Suprapubic skin (tissue), 4 donors: ENCODE results near the gene CDC42BPG.

ENCODE experiments used
- CTCF ChIP-seq, 2 donors: fragments of 200-600 bp in 1 of 2; fragments of 450-650 bp in 1 of 2; sonication (generic) in 1 of 2; IDR thresholded peaks; one replicate each; pipeline ENCODE4 v1.5.1; 2016 to 2019; ENCODE audit warnings: antibody characterized with exemption in 2 of 2, mild to moderate bottlenecking in 1 of 2, moderate library complexity in 1 of 2
- EP300 ChIP-seq: sonication (generic); formaldehyde crosslinking; IDR thresholded peaks from one replicate; pipeline ENCODE4 v1.6.1; 2017; ENCODE audit warnings: antibody characterized with exemption
- POLR2A ChIP-seq, 2 donors: fragments of 450-650 bp; IDR thresholded peaks; one replicate each; pipeline ENCODE4 v1.6.1; 2017; ENCODE audit warnings: antibody characterized with exemption in 2 of 2, mild to moderate bottlenecking in 2 of 2, moderate library complexity in 2 of 2
- POLR2AphosphoS5 ChIP-seq, 3 donors: sonication (generic); formaldehyde crosslinking; IDR thresholded peaks; one replicate each; pipeline ENCODE4 v1.6.1; 2017; ENCODE audit warnings: antibody characterized with exemption in 3 of 3

DNA sequence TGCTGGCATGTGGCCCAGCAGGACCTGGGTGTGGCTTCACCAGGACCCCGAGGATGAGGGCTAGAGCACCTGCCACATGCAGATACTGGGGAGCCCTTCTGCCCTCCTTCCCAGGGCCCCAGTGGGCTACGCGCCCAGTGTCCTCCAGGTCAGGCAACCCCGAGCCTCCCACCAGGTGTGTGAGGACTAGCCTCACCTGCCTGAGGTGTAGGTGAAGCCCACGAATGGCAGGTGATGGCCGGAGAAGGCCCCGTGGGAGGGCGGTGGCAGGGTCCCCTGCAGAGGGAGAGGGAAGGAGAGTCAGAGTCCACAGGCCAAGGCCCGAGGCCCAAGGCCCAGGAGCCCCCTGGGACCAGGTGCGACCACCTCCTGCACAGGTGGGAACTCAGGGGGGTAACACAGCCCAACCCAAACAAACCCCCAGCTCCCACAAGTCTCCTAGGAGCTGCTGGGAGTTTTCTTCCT is 6.5 kb downstream of the CDC42BPG start:
- TF ChIP-seq CTCF (IDR thresholded peaks at IDR 0.05) (no peak), POLR2A (IDR thresholded peaks at IDR 0.05) (no peak), POLR2AphosphoS5 (IDR thresholded peaks at IDR 0.05) (no peak), EP300 (no peak)
